ENCODE measurements around the gene VPS16. TPM values are rescaled to one million over a fixed set of nuclear protein-coding genes. Genes with fewer than 3 reads are reported as not detected.
A peak's percentile ranks its signal among the peaks of the same experiment; 100 is the strongest.

VPS16 gene
- total and polyA plus RNA-seq, 2 of the 13 experiments (the other 11 are each of a cell fraction or from before 2014, with no cell fraction given), result 34.2 to 35.4 TPM

GRCh38 chr20:2873010-2873746 is 32.6 kb downstream of the VPS16 start, which contains the start of gene PTPRA (continued):
- TF ChIP-seq PITX1 (CRISPR knock-in tag; IDR thresholded peaks at IDR 0.05) (peak; percentile 32; the same call in 1 of the 2 replicates), ZBTB38 (CRISPR knock-in tag; IDR thresholded peaks at IDR 0.05) (no peak; the same call in none of the 2 replicates), POLR2AphosphoS2 (IDR thresholded peaks at IDR 0.05; ENCODE audit: low read depth, low read length) (no peak), PHF5A (CRISPR knock-in tag; IDR thresholded peaks at IDR 0.05; ENCODE audit: low read depth, unreplicated experiment) (no peak), PHF8 (CRISPR knock-in tag; IDR thresholded peaks at IDR 0.05) (peak; percentile 86), ARID4A (CRISPR knock-in tag; IDR thresholded peaks at IDR 0.05; ENCODE audit: borderline replicate concordance) (peak; percentile 88; the same call in 1 of the 2 replicates), E2F1 (CRISPR knock-in tag; IDR thresholded peaks at IDR 0.05) (peak; percentile 88), NFIC (IDR thresholded peaks at IDR 0.05; ENCODE audit: low read length) (no peak; the same call in 1 of the 2 replicates), FLYWCH1 (CRISPR knock-in tag; IDR thresholded peaks at IDR 0.05) (peak; percentile 94), NFIB (CRISPR knock-in tag; IDR thresholded peaks at IDR 0.05; ENCODE audit: borderline replicate concordance) (no peak), ZSCAN9 (CRISPR knock-in tag; IDR thresholded peaks at IDR 0.05; ENCODE audit: borderline replicate concordance) (peak; percentile 85; the same call in 1 of the 2 replicates), ZNF337 (CRISPR knock-in tag; IDR thresholded peaks at IDR 0.05; ENCODE audit: borderline replicate concordance, low read depth) (peak; percentile 73; the same call in 1 of the 2 replicates), ZNF784 (CRISPR knock-in tag; IDR thresholded peaks at IDR 0.05; ENCODE audit: borderline replicate concordance) (no peak), KAT2B (IDR thresholded peaks at IDR 0.05; ENCODE audit: borderline replicate concordance, low read depth, low read length) (no peak), ISL2 (CRISPR knock-in tag; IDR thresholded peaks at IDR 0.05) (peak; percentile 59; the same call in 1 of the 2 replicates), FOXK1 (CRISPR knock-in tag; IDR thresholded peaks at IDR 0.05; ENCODE audit: borderline replicate concordance, low read depth) (peak; percentile 49; the same call in 1 of the 2 replicates), SIN3A (IDR thresholded peaks at IDR 0.05; ENCODE audit: borderline replicate concordance, low read depth, low read length) (peak; percentile 71; the same call in 1 of the 2 replicates)
- TF ChIP-seq, protein P1, sequence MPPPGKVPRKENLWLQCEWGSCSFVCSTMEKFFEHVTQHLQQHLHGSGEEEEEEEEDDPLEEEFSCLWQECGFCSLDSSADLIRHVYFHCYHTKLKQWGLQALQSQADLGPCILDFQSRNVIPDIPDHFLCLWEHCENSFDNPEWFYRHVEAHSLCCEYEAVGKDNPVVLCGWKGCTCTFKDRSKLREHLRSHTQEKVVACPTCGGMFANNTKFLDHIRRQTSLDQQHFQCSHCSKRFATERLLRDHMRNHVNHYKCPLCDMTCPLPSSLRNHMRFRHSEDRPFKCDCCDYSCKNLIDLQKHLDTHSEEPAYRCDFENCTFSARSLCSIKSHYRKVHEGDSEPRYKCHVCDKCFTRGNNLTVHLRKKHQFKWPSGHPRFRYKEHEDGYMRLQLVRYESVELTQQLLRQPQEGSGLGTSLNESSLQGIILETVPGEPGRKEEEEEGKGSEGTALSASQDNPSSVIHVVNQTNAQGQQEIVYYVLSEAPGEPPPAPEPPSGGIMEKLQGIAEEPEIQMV (CRISPR knock-in tag; IDR thresholded peaks at IDR 0.05; ENCODE audit: low read depth), result no peak
- TF ChIP-seq, protein P2, sequence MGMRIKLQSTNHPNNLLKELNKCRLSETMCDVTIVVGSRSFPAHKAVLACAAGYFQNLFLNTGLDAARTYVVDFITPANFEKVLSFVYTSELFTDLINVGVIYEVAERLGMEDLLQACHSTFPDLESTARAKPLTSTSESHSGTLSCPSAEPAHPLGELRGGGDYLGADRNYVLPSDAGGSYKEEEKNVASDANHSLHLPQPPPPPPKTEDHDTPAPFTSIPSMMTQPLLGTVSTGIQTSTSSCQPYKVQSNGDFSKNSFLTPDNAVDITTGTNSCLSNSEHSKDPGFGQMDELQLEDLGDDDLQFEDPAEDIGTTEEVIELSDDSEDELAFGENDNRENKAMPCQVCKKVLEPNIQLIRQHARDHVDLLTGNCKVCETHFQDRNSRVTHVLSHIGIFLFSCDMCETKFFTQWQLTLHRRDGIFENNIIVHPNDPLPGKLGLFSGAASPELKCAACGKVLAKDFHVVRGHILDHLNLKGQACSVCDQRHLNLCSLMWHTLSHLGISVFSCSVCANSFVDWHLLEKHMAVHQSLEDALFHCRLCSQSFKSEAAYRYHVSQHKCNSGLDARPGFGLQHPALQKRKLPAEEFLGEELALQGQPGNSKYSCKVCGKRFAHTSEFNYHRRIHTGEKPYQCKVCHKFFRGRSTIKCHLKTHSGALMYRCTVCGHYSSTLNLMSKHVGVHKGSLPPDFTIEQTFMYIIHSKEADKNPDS (CRISPR knock-in tag; IDR thresholded peaks at IDR 0.05), result no peak

Measured in HepG2 (cell line).